Activated gamma-delta T cell treated with anti-CD3 and anti-CD28 coated beads, Interleukin-2, amount 50 U/mL, for 16 hours (primary cell): ENCODE data around the gene PRDM16.

Experiments
- DNase-seq: peaks from one replicate; pipeline ENCODE4 v3.0.0-alpha.2; 2020; ENCODE audit warnings: low read depth

Gene PRDM16

DNA sequence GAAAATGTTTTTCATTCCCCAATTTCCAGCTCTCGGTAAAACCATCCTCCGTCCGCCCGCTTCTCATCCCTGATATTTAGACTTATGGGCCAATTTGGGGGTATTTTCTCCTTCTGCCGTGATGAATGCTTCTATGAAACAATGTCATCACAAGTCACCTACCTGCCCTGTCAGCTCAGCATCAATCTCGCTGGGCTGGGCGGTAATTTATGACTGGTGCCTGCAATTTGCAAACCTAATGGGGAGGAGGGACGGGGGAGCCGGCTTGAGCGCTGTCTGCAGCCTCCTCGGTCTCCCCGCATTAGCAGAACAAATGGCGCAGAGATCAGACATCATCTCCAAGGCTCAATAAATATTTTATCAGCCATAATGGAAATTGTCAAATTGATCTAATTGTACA lies 72.1 kb downstream of the PRDM16 start:
- DNase-seq: no peak

DNA sequence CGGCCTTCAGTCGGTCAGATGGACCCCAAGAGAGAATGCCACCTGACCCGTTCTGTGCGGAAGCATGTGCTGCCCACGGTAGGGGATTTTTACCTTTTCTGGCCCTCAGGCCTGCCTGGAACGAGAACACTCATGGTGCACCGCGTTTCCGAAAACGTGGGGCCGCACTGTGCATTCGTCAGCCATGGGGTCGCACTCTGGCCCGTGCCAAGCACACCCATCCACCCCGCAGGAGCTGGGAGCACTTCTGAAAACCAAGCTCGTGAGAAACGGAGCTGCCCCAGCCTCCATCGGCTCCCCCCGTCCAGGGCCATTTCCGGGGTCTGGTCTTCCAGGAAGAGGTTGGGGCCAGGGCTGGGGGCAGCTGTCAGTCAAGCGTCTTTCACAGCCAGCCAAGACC lies 72.8 kb downstream of the PRDM16 start:
- no peak for DNase-seq

DNA sequence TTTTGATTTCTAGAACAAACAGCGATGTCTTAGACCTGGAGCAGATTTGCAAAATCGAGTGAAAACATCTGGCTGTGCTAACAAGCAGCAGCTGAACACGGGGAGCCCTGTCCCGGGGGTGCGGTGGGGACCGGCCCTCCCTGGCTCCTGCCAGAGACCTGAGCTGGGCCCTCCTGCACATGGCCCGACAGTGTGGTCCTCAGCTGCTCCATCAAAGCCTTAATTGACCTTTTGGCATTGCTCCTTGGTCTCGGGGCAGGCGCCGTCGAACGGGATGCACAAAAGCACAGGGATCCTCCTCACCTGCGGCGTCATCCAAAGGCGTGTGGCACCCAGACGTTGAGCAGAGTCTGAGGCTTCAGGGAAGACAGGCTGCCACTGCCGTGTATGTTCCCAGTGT lies 73.2 kb downstream of the PRDM16 start:
- no peak for DNase-seq

DNA sequence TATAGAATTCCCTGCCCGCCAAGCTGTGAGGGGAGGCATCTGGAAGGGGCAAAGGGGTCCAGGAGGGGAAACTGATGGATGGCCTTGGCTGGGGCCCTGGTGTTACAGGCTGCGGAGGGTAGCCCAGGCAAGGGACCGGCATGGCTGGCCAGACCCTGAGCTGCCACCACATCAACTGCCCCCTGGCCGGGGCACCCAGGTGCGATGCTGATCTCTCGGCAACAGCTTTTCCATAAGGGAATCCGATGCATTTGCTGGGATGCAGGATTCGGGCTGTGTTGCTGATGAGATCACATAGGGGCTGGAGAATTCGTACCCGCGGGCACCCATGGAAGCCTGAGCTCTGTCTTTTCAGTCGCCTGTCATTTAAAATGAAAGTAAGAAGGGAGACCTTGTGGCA lies 73.7 kb downstream of the PRDM16 start:
- no peak for DNase-seq

DNA sequence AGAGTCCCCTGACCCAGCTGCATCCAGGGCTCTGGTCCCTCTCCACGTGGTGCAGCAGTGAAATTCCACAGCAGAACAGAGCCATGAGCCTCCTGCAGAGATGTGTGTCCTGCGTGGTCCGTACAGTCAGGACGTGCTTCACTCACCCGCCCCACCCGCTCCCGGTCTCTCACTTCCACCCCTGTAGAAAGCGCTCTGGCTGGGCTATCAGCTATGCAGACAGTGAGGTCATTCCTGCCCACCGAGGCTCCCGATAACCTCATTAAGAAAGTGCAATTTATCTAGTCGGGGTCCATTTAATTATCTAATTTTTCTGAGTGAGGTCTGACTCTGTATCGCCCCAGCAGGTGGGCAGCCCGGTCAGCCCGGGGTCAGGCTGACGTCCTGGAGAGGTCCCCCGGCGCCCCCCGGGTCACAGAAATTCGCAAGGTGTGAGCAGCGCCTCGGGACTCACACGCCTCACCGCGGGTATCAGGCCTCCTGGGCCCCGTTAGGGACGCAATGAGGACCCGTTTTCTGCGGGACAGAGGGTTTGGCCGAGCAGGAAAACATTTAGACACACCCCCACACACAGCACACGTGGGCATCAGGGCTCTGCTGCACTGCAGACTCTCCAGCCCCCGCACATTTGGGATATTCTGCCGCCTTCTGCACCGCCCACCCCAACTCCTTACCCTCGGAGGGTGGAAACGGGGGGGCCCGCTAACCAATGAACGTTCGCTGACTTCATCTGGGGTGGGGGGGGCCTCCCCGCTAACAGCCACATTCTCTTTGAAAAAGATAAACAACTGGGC lies 76.7 kb downstream of the PRDM16 start:
- no peak for DNase-seq

DNA sequence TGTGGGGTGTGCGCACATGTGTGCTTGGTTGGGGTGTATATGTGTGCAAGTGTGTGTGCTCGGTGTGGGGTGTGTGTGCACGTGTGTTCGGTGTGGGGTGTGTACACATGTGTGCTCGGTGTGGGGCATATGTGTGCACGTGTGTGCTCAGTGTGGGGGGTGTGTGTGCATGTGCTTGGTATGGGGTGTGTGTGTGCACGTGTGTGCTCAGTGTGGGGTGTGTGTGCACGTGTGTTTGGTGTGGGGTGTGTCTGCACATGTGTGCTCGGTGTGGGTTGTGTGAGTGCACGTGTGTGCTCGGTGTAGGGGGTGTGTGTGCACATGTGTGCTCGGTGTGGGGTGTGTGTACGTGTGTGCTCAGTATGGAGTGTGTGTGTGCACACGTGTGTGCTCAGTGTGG lies 77.5 kb downstream of the PRDM16 start:
- DNase-seq: no peak

DNA sequence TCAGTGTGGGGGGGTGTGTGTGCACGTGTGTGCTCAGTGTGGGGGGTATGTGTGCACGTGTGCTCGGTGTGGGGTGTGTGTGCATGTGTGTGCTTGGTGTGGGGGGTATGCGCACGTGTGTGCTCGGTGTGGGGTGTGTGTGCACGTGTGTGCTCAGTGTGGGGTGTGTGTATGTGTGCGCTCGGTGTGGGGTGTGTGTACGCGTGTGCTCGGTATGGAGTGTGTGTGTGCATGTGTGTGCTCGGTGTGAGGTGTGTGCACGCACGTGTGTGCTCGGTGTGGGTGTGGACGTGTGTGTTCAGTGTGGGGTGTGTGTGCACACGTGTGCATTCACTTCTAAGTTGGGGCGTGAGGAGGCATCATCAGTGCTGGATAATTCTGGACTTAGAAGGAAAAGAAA lies 77.9 kb downstream of the PRDM16 start:
- DNase-seq: no peak

DNA sequence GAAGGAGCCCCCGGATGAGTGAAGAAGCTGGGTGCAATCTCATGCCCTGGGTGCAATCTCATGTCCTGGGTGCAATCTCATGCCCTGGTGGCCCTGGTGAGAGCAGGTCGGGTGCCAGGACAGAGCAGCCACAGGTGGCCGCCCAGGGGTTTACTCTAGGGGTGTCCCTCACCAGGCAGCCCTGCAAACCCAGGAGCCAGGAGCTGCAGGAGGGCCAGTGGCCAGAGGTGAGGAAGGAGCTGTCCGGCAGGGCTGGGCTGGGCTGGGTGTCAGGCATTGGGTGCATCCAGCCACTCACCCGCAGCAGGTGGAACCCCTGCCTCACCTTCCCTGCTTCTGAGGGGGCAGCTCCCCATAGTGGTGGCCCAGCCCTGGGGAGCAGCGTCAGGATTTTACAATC lies 79.2 kb downstream of the PRDM16 start:
- DNase-seq: no peak

DNA sequence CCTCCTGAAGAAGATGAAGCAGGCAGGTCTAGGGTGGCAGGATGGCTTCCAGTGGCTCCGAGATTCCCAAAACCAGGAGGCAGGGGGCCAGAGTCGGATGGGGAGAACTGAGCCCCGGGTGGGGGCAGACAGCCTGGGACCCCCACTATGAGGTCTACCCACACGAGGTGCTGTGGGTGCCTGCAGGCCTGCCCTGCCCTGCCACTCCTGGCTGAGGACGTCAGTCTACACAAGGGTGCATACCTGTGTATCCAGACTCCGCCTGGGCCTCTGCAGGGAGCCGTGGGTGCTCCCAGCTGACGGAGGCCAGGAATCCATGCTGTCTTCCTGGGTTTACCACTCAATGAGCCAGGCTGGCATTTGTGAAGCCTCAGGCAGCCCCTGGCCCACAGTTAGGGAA lies 80.3 kb downstream of the PRDM16 start:
- no peak for DNase-seq

DNA sequence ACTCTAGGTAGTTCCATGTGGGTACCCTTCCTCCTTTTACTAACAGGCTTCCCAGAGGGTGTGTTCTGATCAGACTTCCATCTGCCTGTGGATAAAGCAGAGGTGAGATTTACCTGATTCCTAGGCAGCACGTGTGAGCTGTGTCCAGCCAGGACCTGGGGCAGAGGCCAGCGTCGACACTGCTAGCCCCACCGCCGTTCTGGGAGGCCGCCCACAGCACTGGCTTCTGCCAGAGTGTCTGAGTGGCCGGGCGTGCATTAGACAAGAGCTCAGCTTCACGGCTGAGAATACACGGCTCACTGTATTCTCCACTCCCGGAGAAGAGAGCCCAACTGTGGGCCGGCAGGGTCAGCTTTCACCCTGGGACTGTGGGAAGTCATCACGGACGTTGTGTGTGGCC lies 82.5 kb downstream of the PRDM16 start:
- DNase-seq: no peak

DNA sequence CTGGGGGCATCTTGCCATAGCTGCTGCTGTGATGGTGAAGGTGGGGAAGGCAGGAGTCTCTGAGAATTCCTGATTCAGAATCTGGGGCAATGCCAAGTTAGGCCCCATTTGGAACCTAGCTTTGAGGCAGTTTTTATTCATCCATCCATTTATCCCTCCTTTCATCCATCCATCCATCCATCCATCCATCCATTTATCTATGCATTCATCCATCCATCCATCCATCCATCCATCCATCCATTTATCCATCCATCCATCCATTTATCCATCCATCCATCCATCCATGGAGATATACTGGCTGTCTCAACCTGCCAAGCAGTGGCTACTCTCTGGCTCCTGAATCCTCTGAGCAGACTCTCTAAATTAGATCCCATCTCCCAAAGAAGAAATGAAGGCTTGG lies 83.1 kb downstream of the PRDM16 start:
- DNase-seq: no peak

DNA sequence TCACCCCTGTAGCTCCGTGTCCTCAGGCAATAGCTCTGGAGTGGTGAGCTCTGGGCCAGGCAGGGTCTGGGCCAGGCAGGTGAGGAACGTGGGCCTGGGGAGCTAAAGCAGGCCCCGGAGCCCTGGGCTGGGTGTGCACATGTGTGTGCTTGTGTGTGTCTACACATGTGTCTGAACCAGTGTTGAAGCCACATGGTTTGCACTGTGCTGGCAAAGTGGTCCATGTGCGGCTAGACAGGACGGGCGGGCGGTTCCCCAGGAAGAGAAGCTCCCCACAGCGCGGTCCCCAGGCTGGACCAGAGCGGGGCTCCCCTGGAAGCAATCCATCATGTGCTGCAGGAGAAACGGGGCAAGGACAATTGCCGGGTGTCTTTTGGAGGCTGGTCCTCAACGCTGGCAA lies 84.2 kb downstream of the PRDM16 start:
- DNase-seq: no peak

DNA sequence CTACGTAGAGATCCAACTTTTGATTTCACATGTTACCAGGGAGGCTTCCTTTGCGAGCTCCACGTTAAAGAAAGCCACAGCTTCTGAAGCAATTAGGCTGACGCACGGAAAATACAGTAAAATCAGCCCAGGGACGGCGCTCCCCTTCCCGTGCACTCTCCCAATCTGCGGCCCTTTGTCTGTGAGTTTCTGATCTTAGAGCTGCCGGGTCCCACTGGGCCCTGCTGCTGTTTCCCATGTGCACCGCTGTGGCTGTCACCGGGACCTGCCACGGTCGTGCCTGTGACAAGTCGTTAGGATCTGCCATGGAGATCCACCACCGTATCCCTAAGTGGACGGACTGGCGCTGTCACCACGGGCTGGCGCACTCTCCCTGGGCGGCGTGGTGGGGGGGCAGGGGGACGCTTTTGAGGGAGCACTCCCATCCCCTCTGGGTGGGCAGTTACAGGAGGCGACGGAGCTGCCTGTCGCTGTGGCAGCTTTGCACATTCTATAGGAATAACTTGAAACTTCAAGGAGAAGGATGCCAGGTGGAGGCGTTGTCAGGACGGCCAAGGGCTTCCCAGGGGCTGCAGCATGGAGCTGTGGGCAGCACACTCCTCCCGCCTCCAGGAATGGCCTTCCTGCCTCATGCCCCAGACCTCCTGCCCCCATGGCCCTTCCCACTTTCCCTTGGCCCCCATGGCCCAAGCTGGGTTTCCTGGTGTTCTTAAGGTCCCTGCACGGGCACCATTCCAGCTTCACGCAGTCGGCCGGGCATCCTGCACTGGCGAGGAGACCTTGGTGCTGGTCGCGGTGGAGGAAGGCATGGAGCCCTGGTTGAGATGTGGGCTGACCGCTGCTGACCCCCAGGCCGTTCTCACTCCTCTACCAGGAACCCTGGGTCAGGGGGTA lies 85.1 kb downstream of the PRDM16 start:
- DNase-seq: no peak

DNA sequence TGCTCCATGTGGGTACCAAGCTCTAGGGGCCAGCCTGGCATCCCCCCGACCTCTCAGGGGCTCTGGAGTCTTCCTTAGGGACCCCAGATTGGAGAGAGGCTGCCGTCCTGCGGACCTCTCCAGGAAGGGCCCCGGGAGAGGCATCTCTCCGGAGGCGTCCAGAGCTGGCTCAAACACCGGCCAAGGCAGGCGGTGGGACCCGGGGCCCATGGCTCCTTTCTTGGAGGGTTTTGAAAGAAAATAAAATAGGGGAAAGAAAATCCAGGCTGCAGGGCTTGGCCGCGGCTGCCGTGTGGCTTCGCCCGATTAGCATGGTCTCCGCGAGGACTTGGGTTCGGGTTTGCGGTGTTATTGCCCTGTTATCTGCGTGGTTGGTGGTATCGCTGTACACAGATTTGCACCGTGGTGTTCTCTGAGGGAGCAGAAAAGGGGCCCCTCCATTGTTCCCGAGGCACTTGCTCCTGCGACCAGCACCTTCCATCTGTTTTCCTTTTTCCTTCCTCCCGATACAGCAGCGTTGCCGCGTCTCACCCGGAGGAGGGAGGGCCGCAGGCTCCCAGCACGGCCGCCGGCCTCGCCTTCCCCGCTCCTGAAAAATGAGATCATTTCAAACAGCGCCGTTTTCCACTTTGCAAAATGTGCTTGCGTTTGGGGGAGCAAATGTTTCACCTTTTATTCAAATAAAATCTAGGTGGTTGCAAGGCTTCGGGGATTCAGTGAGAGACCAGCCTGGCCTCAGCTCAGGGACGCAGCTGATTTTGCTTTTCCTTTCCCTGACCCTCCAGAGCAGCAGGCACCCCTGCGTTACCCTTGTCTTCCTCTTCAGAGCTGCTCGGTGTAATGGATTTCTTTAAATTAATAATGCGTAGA lies 86.3 kb downstream of the PRDM16 start:
- no peak for DNase-seq

DNA sequence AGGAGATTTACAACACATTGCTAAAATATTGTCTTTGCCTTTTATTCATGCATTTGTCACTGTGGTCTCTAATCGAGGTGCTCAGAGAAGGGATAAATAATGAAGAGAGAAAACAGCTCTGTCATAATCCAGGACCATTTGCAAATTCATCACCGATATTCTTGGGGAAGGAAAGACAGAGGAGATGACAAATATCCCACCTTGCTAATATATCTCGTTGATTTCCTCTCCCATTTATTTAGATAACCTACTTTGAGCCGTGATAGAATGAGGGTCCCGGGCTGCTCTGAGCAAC lies 86.9 kb downstream of the PRDM16 start:
- DNase-seq: no peak

DNA sequence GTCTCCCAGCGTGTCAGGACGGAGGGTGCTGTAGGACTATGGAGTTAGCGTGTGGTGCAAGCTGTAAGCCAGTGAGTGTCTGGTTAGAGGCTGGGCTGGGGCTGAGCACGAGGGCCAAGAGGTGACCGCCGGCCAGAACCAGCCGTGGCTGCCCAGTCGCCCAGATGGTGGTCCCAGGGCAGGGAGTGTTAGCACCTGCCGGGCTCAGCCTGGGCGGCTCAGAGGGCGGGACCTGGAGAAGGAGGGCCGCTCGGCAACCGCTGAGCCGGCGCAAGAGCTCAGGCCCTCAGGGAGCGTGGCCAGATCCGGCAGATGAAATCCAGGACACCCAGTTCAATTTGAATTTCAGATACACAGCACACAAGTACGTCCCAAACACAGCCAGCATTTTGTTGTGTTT lies 87.9 kb downstream of the PRDM16 start:
- no peak for DNase-seq

DNA sequence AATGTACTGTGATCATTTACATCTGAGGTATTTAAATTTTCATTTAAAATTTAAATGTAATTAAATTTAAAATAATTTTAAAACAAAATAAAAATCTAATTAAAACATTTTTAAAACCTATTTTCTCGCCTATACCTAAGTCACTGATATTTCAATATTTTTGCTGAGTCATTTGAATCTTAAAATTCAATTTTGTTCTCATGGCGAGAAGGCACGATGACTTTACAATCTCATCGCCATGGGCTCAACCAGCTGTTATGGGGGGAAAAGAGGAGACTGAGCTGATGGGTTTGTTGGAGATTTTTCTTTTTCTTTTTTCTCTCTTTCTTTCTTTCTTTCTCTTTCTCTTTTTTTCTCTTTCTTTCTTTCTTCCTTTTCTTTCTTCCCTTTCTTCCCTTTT lies 89.3 kb downstream of the PRDM16 start:
- no peak for DNase-seq

DNA sequence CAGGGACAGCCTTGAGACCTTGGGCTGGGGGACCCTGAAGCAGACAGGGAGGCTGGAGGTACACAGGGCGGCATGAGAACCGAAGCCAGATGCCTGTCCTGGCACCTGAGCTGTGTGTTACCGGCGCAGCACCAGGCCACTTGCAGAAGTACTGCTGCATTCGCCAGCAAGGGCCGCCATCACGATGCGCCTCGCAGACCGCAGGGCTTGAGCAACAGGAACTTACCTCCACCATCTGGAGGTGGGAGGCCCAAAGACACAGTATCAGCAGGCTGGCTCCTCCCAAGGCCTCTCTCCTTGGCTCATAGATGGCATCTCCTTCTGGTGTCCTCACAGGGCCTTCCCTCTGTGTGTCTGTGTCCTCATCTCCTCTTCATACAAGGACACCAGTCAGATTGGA lies 90.1 kb downstream of the PRDM16 start:
- DNase-seq: no peak

DNA sequence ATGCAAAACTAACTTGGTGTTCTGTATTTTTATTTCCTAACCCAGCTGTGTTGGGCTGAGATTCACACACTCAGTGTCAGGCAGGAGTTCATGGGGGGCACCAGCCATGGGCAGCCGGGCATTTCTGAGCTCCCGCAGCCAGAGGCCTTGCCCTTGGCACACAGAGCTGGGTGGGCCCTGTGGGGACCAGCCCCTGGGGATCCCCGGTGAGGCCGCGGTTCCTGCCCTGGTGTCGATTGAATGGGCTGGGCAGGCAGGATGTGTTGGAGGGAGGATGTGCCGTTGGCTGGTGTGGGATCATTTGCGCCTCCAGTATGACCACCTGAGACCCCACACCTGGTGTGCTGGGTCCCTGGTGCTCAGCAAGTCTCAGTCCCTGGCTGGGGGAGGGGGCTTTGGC lies 91.0 kb downstream of the PRDM16 start:
- no peak for DNase-seq

DNA sequence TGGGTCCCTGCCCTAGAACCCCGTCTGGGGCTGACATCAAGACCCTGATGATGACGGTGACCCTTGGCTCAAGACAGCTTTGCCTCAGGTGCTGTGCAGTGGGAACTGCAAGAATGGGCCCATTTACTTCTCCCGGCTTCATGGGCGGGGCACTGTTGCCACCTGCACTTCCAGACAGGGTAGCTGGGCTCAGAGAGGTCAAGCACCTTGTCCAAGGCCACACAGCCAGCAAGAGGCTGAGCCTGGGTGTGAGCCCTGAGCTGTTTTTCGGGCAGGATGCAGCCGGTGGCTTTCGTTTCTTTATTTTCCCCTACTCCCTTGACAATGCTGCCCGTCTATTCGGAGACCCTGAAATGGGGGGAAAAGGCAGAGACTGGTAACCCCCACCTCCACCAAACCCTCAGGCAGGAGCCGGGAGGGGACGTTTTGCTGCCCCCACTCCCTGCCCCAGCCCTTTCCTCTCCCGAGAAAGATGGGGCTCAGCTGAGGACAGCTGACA lies 91.7 kb downstream of the PRDM16 start:
- no peak for DNase-seq

DNA sequence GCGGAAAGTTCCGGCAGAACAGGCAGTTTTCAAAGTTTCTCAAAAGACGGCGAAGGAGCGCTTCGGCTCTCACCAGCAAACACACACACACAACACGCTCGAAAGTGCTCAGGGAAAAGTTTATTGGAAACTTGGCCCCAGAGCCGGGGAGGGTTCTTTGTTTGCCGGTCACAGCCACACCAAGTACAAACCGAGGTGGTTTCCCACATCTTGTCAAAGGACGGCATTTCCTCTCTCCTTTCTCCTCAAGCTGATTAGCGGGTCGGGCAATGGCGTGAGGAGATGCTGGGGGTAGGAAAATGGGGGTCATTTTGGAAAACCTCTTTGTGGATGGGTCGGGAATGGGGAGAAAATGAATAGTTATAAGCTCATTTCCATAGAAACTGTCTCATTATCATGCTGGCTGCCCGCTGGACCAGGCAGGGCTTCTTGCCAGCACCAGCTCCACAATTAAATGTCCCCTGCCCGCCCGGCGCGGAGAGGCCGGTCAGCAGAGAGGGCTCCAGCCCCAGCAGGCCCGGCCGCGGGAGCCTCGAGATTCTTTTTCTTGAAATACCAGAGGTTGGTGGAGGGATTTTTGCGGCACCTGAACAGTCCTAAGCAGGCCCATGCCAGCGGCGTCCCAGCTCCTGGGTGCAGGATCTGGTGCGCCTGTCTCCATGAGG lies 92.3 kb downstream of the PRDM16 start:
- no peak for DNase-seq

DNA sequence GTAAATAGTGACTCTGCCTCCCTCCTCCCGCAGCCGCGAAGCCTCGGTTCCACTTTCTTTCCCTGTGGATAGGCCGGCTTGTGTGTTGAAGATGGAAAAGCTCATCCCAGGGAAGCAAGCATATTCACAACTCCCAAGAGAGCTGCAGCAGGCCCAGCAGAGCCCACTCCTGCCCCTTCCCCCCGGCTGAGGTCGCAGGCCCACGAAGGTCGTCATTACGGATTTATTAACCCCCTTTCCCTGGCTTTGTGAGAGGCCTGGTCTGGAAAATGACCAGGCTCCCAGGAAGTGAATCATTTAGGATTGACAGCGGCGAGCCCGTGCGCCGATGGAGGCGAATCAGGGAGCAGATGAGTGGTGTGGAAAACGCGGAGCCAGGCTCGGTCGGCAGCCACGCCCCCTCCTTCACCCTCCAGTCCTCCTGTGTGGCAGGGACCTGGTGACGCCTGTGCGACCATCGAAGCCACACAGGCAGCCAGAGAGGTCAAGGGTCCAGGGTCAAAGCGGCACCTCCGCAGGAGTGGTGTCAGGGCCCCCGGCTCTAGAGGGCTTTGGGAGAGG lies 93.4 kb downstream of the PRDM16 start:
- no peak for DNase-seq
